K562 (cell line): ENCODE results near the gene ADAT1. TPM values are rescaled to one million over a fixed set of nuclear protein-coding genes. Genes with fewer than 3 reads are reported as not detected.

ENCODE experiments used
- ATAC-seq: fragments of 200-7000 bp; cut with Tn5 transposase; 3 replicates; pipeline ENCODE4 v1.9.1; 2020; ENCODE audit warnings: moderate library complexity
- BruUV-seq: library from RNA; stranded (reverse); fragments of 400-500 nt; replicated peaks from 2 replicates; lab custom pipeline; 2021; lab: Mats Ljungman, UMichigan
- CTCF ChIA-PET: fragments of 300-600 bp; formaldehyde crosslinking; extraction: SDS; loops from one replicate; lab custom pipeline; 2021; ENCODE audit warnings: low intra/inter-chr PET ratio; lab: Yijun Ruan, JAX
- POLR2A ChIA-PET: fragments of 300-600, 350-650 bp; sonication (Branson Sonifier 250); formaldehyde crosslinking; extraction: SDS; loops from one replicate; lab custom pipeline; 2021; ENCODE audit warnings: antibody characterized with exemption, inconsistent platforms; lab: Yijun Ruan, JAX
- DNase-seq, 4 experiments: peaks; one replicate each; pipeline versions ENCODE4 v3.0.0 to v3.0.0-alpha.2; 2011 to 2018; ENCODE audit warnings: low spot score in 3 of 4, mixed read lengths in 3 of 4; ENCODE audit errors: extremely low read depth in 1 of 4
- FAIRE-seq: peaks from 2 replicates; lab custom pipeline; 2011; peaks lifted over from hg19 to GRCh38; lab: Jason Lieb, UNC
- H2AFZ ChIP-seq: 2 replicates; pipeline ENCODE4 v1.6.0; 2011; ENCODE audit warnings: low read depth, low read length, control low read depth, inconsistent platforms
- H3K27ac ChIP-seq: fragments of 200-600 bp; 3 replicates; pipeline ENCODE4 v1.8.0; 2011; ENCODE audit warnings: low read depth, mild to moderate bottlenecking, control low read depth, inconsistent platforms, low read length, moderate library complexity, mixed read lengths; ENCODE audit errors: extremely low read depth
- H3K27me3 ChIP-seq, 2 experiments: fragments of 300-600 bp in 1 of 2; 2 replicates in 1 of 2; 3 replicates in 1 of 2; pipeline versions ENCODE4 v1.6.0 to v1.8.0; 2011; ENCODE audit warnings: inconsistent platforms in 2 of 2, low read length in 2 of 2, mild to moderate bottlenecking in 1 of 2, mixed read lengths in 1 of 2, moderate library complexity in 1 of 2; ENCODE audit not compliant: control insufficient read depth in 2 of 2, insufficient read depth in 2 of 2
- H3K36me3 ChIP-seq: fragments of 300-600 bp; 3 replicates; pipeline ENCODE4 v1.8.0; 2011; ENCODE audit warnings: mild to moderate bottlenecking, low read length, inconsistent platforms; ENCODE audit not compliant: control insufficient read depth, insufficient read depth
- H3K4me1 ChIP-seq, 2 experiments: fragments of 200-600 bp in 1 of 2; replicated peaks in 1 of 2; 2 replicates in 1 of 2; 3 replicates in 1 of 2; pipeline versions ENCODE4 v1.5.1 to v1.8.0; 2011; ENCODE audit warnings: inconsistent platforms in 2 of 2, low read length in 2 of 2, mild to moderate bottlenecking in 1 of 2, mixed read lengths in 1 of 2, moderate library complexity in 1 of 2; ENCODE audit not compliant: control insufficient read depth in 2 of 2, insufficient read depth in 2 of 2
- H3K4me2 ChIP-seq: 2 replicates; pipeline ENCODE4 v1.6.1; 2011; ENCODE audit warnings: low read length, control low read depth, inconsistent platforms, mixed read lengths; ENCODE audit not compliant: insufficient read depth
- H3K4me3 ChIP-seq: fragments of 200-600 bp; sonication (generic), shearing (Covaris generic); 2 replicates; pipeline ENCODE4 v1.5.1; 2016; ENCODE audit warnings: control low read depth, inconsistent platforms
- H3K79me2 ChIP-seq: fragments of 200-600 bp; 3 replicates; pipeline ENCODE4 v1.8.0; 2011; ENCODE audit warnings: low read length, inconsistent platforms; ENCODE audit not compliant: control insufficient read depth, insufficient read depth
- H3K9ac ChIP-seq, 2 experiments: 2 replicates each; pipeline versions ENCODE4 v1.6.0 to v1.6.1; 2011; ENCODE audit warnings: low read depth in 2 of 2, low read length in 2 of 2, control low read depth in 1 of 2, inconsistent platforms in 1 of 2, mild to moderate bottlenecking in 1 of 2, mixed read lengths in 1 of 2; ENCODE audit not compliant: insufficient read depth in 1 of 2
- H3K9me1 ChIP-seq: one replicate; pipeline ENCODE4 v1.6.0; 2011; ENCODE audit warnings: inconsistent platforms, mild to moderate bottlenecking, low read length, moderate library complexity; ENCODE audit not compliant: control insufficient read depth, insufficient read depth
- H3K9me3 ChIP-seq: replicated peaks from 2 replicates; pipeline ENCODE4 v1.5.1; 2011; ENCODE audit warnings: low read depth, low read length, inconsistent platforms; ENCODE audit not compliant: control insufficient read depth, insufficient read depth
- H4K20me1 ChIP-seq: replicated peaks from 2 replicates; pipeline ENCODE4 v1.6.1; 2011; ENCODE audit warnings: low read length, inconsistent platforms, mixed read lengths; ENCODE audit not compliant: control insufficient read depth, insufficient read depth
- ATF7 ChIP-seq: fragments of 450-650 bp; IDR thresholded peaks from 2 replicates; pipeline ENCODE4 v1.7.1; 2014; ENCODE audit warnings: mild to moderate bottlenecking, moderate library complexity
- ZNF407 ChIP-seq: fragments of 450-650 bp; IDR thresholded peaks from 2 replicates; pipeline ENCODE4 v1.6.1; 2016; ENCODE audit warnings: low read depth
- WGBS: fragments of 100-300 bp; shearing (Covaris generic); methylation state at CpG from one replicate; pipeline ENCODE4 v1.1.6; 2016; ENCODE audit warnings: low coverage, mixed read lengths; ENCODE audit not compliant: insufficient coverage; ENCODE audit errors: missing lambda C conversion rate; 5-methylcytosine and 5-hydroxymethylcytosine counted together
- in situ Hi-C: fragments of 300-500 bp; cut with MboI; formaldehyde crosslinking; loops from 4 replicates; pipeline ENCODE4 v1.15.0; 2018; ENCODE audit warnings: inconsistent platforms, mixed read lengths
- intact Hi-C: fragments of 100-400 bp; cut with micrococcal nuclease; formaldehyde crosslinking; loops from 2 replicates; pipeline ENCODE4 v1.14.2; 2022
- polyA plus RNA-seq, 8 experiments: library from polyadenylated mRNA; depleted of rRNA in 4 of 8; stranded (reverse) in 5 of 8; unstranded in 3 of 8; fragments of >200 nt; fragmentation: Nextera tagmentation in 2 of 8; fragmentation: Illumina TruSeq in 1 of 8; extraction: Ambion mirVana in 2 of 8; extraction: Trizol in 1 of 8; gene quantifications; 2 replicates each; pipeline versions ENCODE4 v1.2.1 to v1.2.3, GENCODE V29; 2011 to 2014; ENCODE audit warnings: inconsistent platforms in 1 of 8, missing spikeins in 1 of 8
- total RNA-seq, 7 experiments: library from RNA; depleted of rRNA in 6 of 7; stranded (reverse); fragments of >200 nt in 6 of 7; fragmentation: Illumina TruSeq in 2 of 7; extraction: Trizol in 2 of 7; gene quantifications; 2 replicates each; pipeline versions ENCODE4 v1.2.1 to v1.2.3, GENCODE V29; 2011 to 2021; ENCODE audit warnings: low replicate concordance in 1 of 7

ADAT1 gene
- total and polyA plus RNA-seq, 9 of the 15 experiments (the other 6 are each of a cell fraction or from before 2014, with no cell fraction given), result 16.0 to 36.7 (median 28.2) TPM

GRCh38 chr16:75640598-75640997, 17.5 kb upstream of the ADAT1 start:
- in situ Hi-C loops (loop anchor here (25.0 kb wide), 1 partner anchor 1547 kb away; the partner anchor contains the start of genes MON1B and SYCE1L), intact Hi-C loops (no loop called here)
- Histone ChIP-seq H4K20me1 (peaks cover 6% of the 10 kb centered on the region; the same call in 1 of the 2 replicates), H3K4me1 (peaks cover 2 to 3% of the 10 kb centered on the region in 2 experiments; a peak in 3 of 5 replicates), H3K9me3 (no peaks in the 10 kb centered on the region), H3K27me3 (no peaks in the 10 kb centered on the region), H3K4me3 (no peak overlapping the region), H3K9ac (no peak overlapping the region), H3K9me1 (peaks cover 7% of the 10 kb centered on the region), H3K4me2 (no peak overlapping the region)
- 95% methylated on average over 6 of the region's 6 CpGs for WGBS
- ChIA-PET POLR2A (interaction anchor here (0.7 to 2.0 kb wide), 2 partner anchors 9 to 672 kb away, joined by 3 to 17 read pairs; no protein-coding TSS in a partner anchor), CTCF (no interaction called here)
- FAIRE-seq, result no peak
- DNase-seq, result no peak
- TF ChIP-seq ZNF407 (no peak), ATF7 (no peak)
- TF ChIP-seq, all 486 proteins: peak for 0
- H2AFZ ChIP-seq, result no peak overlapping the region
- no peak for ATAC-seq
- no peak overlapping the region for H3K27ac ChIP-seq
- no TSS peak for BruUV-seq
- H3K79me2 ChIP-seq, result peaks cover 42% of the 10 kb centered on the region
- peaks cover 96% of the 10 kb centered on the region for H3K36me3 ChIP-seq
